Measurements from ENCODE around the gene HERC3.
A peak's percentile ranks its signal among the peaks of the same experiment; 100 is the strongest.

Gene HERC3

DNA sequence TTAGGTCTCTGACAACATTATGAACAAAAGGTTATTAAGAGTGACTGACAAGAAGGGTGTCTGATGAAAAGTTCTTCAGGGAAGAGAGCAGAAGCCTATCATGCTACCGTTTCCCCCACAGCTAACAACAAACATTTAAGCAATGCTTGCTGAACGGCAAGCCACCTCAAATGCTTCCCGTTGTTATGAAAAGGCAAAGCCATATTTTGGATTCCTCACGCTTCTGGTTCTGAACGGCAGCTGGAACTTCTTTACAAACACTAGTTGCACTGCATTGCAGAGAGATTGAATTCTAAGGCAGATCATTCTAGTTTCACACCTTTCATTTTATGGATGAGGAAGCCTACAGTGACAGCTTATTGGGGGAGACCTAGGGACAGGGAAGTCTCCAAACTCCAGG, 153.9 kb downstream of the HERC3 start:
- DNase-seq (ENCODE audit: low spot score), result no peak

DNA sequence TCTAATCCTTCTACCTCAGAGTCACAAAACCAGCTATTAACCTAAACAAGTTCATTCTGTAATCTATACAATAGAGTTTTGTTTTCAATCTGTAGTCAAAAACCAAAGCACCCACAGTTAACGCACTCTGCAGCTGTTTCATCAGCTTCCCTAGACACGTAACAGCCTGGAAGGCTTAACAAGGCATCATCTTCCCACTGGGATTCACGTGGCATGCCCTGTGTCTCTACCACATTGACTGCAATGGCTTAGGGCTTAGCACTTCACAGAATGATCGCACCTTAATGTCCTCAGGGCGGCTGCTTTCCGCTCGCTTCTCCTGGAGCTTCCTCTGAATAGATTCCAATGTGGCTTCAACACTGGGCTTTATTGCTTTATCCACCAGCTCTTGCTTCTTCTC, 155.1 kb downstream of the HERC3 start:
- no peak for DNase-seq (ENCODE audit: low spot score)

DNA sequence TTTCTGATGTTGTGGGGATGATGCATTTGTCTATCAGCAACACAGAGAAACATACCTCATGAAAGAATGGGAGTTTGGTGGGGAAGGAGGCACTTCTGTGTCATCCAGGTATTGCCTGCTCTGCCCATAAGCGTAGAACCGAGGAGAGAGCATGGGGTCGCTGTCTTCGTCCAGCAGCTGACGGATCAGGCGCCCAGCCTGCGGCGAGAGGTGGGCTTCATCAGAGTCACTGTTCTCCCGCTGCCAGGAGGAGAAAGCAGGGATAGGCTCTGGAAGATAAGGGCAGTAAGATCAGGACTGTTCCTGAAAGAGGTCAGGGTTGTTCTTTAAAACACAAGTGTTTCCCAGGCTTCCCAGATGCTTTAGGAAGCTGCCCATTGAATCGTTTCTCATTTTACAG, 158.1 kb downstream of the HERC3 start:
- DNase-seq (ENCODE audit: low spot score), result no peak

GRCh38 chr4:88751258-88752075, 159.2 kb downstream of the HERC3 start:
- DNase-seq (ENCODE audit: low spot score), result no peak

GRCh38 chr4:88752076-88752463, 159.8 kb downstream of the HERC3 start:
- no peak for DNase-seq (ENCODE audit: low spot score)

GRCh38 chr4:88752754-88753153, 160.5 kb downstream of the HERC3 start:
- no peak for DNase-seq (ENCODE audit: low spot score)

DNA sequence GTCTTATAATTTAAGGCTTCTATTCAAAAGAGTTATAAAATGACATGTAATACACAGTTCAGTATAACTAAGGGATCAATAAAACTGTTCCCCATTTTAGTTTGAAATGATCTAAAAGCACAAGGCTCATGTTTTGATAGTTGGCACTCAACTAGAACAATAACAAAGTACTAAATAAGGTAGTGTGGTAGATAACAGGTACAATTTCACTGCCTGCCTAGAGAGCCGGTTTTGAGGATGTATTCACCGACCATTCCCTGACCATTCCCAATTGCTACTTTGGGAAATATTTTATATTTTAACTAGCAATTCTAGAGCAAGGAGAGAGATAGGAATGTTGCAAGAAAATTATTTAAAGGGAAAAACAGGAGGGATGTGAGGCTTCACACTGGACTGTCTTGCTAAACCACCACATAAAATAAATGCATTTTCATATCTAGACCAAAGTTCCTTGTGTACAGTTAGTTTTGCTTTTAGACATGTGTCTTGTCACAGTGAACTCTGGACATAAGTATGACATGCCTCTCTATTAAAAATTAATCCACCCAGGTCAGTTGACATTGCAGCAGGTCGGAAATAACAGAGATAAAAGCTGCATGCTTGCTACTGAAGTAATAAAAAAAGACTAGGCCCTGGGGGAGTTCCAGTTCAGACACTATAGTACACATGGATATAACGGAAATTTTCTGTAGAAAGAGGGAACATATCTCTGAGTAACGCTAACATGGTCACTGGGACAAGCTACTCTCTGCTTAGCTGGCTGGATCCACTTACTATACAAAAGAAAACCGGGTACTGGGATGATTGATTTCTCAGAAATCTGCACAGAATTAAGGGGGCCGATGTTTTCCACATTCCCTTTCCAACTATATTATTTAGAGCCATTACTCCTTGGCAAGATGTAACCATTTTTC, 161.6 kb downstream of the HERC3 start:
- DNase-seq (ENCODE audit: low spot score), result no peak

DNA sequence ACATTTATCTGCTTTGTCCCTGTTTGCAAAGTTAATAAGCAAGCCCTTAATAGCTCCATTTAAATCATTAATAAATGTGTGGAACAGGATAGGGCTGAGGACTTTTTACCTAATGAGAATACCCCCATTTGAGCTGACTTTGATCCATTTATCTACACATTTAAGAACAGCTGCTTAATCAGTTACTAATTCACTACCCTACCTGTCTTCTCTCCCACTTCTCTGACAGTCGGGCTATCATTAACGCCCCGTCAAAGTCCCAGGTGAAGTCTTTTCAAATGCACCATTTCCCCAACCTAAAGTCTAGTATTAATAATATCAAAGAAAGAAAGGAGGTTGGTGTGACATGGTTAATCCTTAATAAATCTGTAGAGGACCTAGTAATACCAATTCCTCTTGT, 162.5 kb downstream of the HERC3 start:
- no peak for DNase-seq (ENCODE audit: low spot score)

DNA sequence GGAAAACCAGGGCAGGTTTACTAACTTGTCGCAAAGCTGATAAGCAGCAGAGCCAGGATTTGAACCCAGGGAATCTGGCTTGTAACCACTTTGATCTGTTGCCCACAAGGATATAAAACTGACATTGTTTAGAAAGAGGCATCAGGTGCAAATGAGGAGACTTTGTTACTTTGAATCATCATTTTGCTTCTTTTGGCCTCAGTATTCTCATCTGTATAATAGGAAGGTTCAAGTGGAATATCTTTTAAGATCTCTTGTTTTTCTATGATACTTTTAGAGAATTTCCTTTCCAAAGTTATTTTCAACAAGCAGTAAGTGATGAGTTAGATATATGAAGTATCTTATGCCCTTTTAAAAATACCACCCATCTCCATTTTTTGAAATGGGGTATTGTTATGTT, 163.2 kb downstream of the HERC3 start:
- no peak for DNase-seq (ENCODE audit: low spot score)

- DNase-seq (ENCODE audit: low spot score), result no peak
These were observed 163.9 kb downstream of the HERC3 start for GRCh38 chr4:88756149-88756548.

DNA sequence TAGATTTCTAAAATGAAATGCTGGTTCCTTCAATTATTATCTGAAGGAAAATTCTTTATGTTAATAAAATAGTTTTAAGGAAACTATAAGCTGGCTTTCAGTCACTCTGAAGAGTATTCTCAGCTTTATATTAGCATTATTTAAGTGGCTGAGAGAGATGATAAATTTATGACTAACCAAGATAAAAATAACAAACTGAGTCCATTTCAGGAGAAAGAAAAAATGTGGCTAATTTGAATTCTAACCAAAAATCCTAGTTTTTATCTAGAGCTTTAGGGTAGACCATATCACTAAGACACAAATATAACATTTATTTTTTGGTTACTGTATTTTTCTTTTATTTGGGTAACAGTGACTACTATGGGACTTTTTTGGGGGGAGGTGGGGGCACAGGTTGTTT, 164.8 kb downstream of the HERC3 start:
- peak; percentile 16 for DNase-seq (ENCODE audit: low spot score)

DNA sequence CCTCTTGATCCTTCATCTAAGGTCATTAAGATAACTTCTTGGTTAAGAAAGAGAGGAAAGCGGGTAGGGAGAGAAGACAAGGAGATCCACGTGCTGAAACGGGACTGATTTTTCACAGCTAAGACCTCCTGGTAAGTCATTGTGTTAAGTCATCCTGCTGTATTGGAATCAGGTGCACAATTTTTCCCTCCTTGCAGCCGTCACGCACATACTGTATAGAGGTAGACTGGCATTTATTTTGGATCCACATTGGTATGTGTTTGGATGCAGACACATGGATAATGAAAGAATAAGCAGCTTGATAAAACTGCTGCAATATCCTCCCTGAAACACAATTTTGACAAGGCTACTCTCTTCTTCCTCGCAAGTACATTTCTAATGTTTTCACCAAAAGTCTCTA, 165.5 kb downstream of the HERC3 start:
- DNase-seq (ENCODE audit: low spot score), result no peak
